ENCODE results near the gene HOXA1. TPM values are rescaled to one million over a fixed set of nuclear protein-coding genes. Genes with fewer than 3 reads are reported as not detected.
A peak's percentile ranks its signal among the peaks of the same experiment; 100 is the strongest.

HOXA1 gene
- total RNA-seq, 2 donors from 2014 or later, result 3.1 TPM; not detected in 1

GRCh38 chr7:27128034-27128433, 32.2 kb upstream of the HOXA1 start:
- H3K9me3 ChIP-seq, result no peaks in the 10 kb centered on the region
- no peaks in the 10 kb centered on the region for H3K27me3 ChIP-seq (replicated peaks; ENCODE audit: insufficient read depth)
- ATAC-seq (ENCODE audit: insufficient number of reproducible peaks, low FRiP score, low read depth), result no peak
- H3K27ac ChIP-seq, result peak overlapping the region in 1 of 2 donors; percentile 87
- no peak for TF ChIP-seq CTCF (IDR thresholded peaks at IDR 0.05)
- H3K4me3 ChIP-seq, result no peak overlapping the region
- no peak for DNase-seq (ENCODE audit: low spot score)
- no peaks in the 10 kb centered on the region for H3K36me3 ChIP-seq
- peaks cover 0 to 61% of the 10 kb centered on the region in 2 donors for H3K4me1 ChIP-seq (ENCODE audit: control insufficient read depth in 1 of 2, low read depth in 2 of 2)

- no peaks in the 10 kb centered on the region for H3K27me3 ChIP-seq (replicated peaks; ENCODE audit: insufficient read depth)
- H3K4me3 ChIP-seq, result no peak overlapping the region
- peaks cover 0 to 62% of the 10 kb centered on the region in 2 donors for H3K4me1 ChIP-seq (ENCODE audit: control insufficient read depth in 1 of 2, low read depth in 2 of 2)
- no peaks in the 10 kb centered on the region for H3K9me3 ChIP-seq
- H3K36me3 ChIP-seq, result no peaks in the 10 kb centered on the region
- no peak for DNase-seq (ENCODE audit: low spot score)
- H3K27ac ChIP-seq, result peak overlapping the region in 1 of 2 donors; percentile 99
- TF ChIP-seq CTCF (IDR thresholded peaks at IDR 0.05), result no peak
- ATAC-seq (ENCODE audit: insufficient number of reproducible peaks, low FRiP score, low read depth), result no peak
Measured at GRCh38 chr7:27126596-27127327, 31.0 kb upstream of the HOXA1 start.

- Histone ChIP-seq H3K36me3 (no peaks in the 10 kb centered on the region), H3K27ac (peak overlapping the region; percentile 44 to 99), H3K4me1 (ENCODE audit: control insufficient read depth in 1 of 2, low read depth in 2 of 2) (peaks cover under 1 to 64% of the 10 kb centered on the region in 2 donors), H3K9me3 (no peaks in the 10 kb centered on the region), H3K27me3 (replicated peaks; ENCODE audit: insufficient read depth) (no peaks in the 10 kb centered on the region), H3K4me3 (no peak overlapping the region)
- no peak for DNase-seq (ENCODE audit: low spot score)
- no peak for TF ChIP-seq CTCF (IDR thresholded peaks at IDR 0.05)
- ATAC-seq (ENCODE audit: insufficient number of reproducible peaks, low FRiP score, low read depth), result no peak
Measured at GRCh38 chr7:27125986-27126394, 30.2 kb upstream of the HOXA1 start.

GRCh38 chr7:27124902-27125689, 29.3 kb upstream of the HOXA1 start:
- H3K9me3 ChIP-seq, result no peaks in the 10 kb centered on the region
- H3K27me3 ChIP-seq (replicated peaks; ENCODE audit: insufficient read depth), result no peaks in the 10 kb centered on the region
- H3K4me1 ChIP-seq (ENCODE audit: control insufficient read depth in 1 of 2, low read depth in 2 of 2), result peaks cover 3 to 73% of the 10 kb centered on the region in 2 donors
- DNase-seq (ENCODE audit: low spot score) (no peak), ATAC-seq (ENCODE audit: insufficient number of reproducible peaks, low FRiP score, low read depth) (no peak)
- no peak for TF ChIP-seq CTCF (IDR thresholded peaks at IDR 0.05)
- peak overlapping the region; percentile 99 for H3K4me3 ChIP-seq
- H3K36me3 ChIP-seq, result no peaks in the 10 kb centered on the region
- peak overlapping the region; percentile 44 to 99 for H3K27ac ChIP-seq
